Liver (tissue), 9 donors: Measurements from ENCODE around the gene NFIX. TPM values are rescaled to one million over a fixed set of nuclear protein-coding genes. Genes with fewer than 3 reads are reported as not detected.

ENCODE experiments used
- DNase-seq: peaks from one replicate; pipeline ENCODE4 v3.0.0-alpha.2; 2017; ENCODE audit warnings: low spot score
- H3K27ac ChIP-seq, 2 donors: one replicate each; pipeline ENCODE4 v1.7.0; 2013; ENCODE audit warnings: inconsistent platforms in 2 of 2, low read length in 2 of 2, control low read depth in 1 of 2, low read depth in 1 of 2, mild to moderate bottlenecking in 1 of 2
- H3K27me3 ChIP-seq, 4 donors: one replicate each; pipeline versions ENCODE4 v1.6.1 to v1.7.0; 2013; ENCODE audit warnings: low read length in 3 of 4, inconsistent platforms in 1 of 4, mild to moderate bottlenecking in 1 of 4, moderate library complexity in 1 of 4; ENCODE audit not compliant: control insufficient read depth in 4 of 4, insufficient read depth in 4 of 4
- H3K36me3 ChIP-seq, 4 donors: one replicate each; pipeline versions ENCODE4 v1.6.1 to v1.7.0; 2013; ENCODE audit warnings: low read length in 3 of 4, mild to moderate bottlenecking in 3 of 4, low read depth in 1 of 4, moderate library complexity in 1 of 4; ENCODE audit not compliant: control insufficient read depth in 4 of 4, insufficient read depth in 3 of 4
- H3K4me1 ChIP-seq, 4 donors: one replicate each; pipeline versions ENCODE4 v1.6.1 to v1.7.0; 2013; ENCODE audit warnings: low read length in 3 of 4, mild to moderate bottlenecking in 3 of 4, moderate library complexity in 1 of 4; ENCODE audit not compliant: control insufficient read depth in 4 of 4, insufficient read depth in 4 of 4
- H3K4me3 ChIP-seq, 3 donors: one replicate each; pipeline versions ENCODE4 v1.6.1 to v1.7.0; 2013; ENCODE audit warnings: low read length in 3 of 3, control low read depth in 1 of 3, low read depth in 1 of 3, mild to moderate bottlenecking in 1 of 3
- H3K9ac ChIP-seq, 2 donors: one replicate each; pipeline ENCODE4 v1.7.0; 2013; ENCODE audit warnings: low read length in 2 of 2, mild to moderate bottlenecking in 2 of 2, moderate library complexity in 2 of 2, control low read depth in 1 of 2, low read depth in 1 of 2
- H3K9me3 ChIP-seq, 4 donors: one replicate each; pipeline versions ENCODE4 v1.6.1 to v1.7.0; 2013; ENCODE audit warnings: low read length in 3 of 4; ENCODE audit not compliant: control insufficient read depth in 4 of 4
- FOXA1 ChIP-seq: IDR thresholded peaks from 2 replicates; pipeline ENCODE4 v1.6.1; 2016; ENCODE audit warnings: antibody characterized with exemption
- NR2F2 ChIP-seq: IDR thresholded peaks from 2 replicates; pipeline ENCODE4 v1.6.1; 2016; ENCODE audit warnings: antibody characterized with exemption
- RAD21 ChIP-seq, 2 donors: IDR thresholded peaks; 2 replicates each; pipeline ENCODE4 v1.6.1; 2016; ENCODE audit warnings: antibody characterized with exemption in 2 of 2, mild to moderate bottlenecking in 2 of 2
- SP1 ChIP-seq: IDR thresholded peaks from 2 replicates; pipeline ENCODE4 v1.6.1; 2018; ENCODE audit warnings: antibody characterized with exemption, mild to moderate bottlenecking
- WGBS: extraction: QIAGEN DNeasy Blood & Tissue Kit; methylation state at CpG from one replicate; pipeline ENCODE4 v1.1.7; 2013; 5-methylcytosine and 5-hydroxymethylcytosine counted together
- polyA plus RNA-seq, 2 donors: library from polyadenylated mRNA; stranded (reverse) in 1 of 2; unstranded in 1 of 2; fragments of 200-250 nt in 1 of 2; fragments of >200 nt in 1 of 2; fragmentation: Nextera tagmentation in 1 of 2; extraction: Ambion mirVana in 1 of 2; gene quantifications; one replicate each; pipeline versions ENCODE4 v1.2.1 to v1.2.3, GENCODE V29; 2013 to 2015
- total RNA-seq, 2 donors: library from RNA; depleted of rRNA; stranded (reverse); fragments of >200 nt; gene quantifications; one replicate each; pipeline ENCODE4 v1.2.3, GENCODE V29; 2014
- TF ChIP-seq, protein P1 (sequence below): IDR thresholded peaks from 2 replicates; pipeline ENCODE4 v1.6.1; 2016; ENCODE audit warnings: antibody characterized with exemption
- TF ChIP-seq, protein P2 (sequence below): fragments of 150-350 bp; IDR thresholded peaks from 2 replicates; pipeline ENCODE4 v1.5.1; 2017; ENCODE audit warnings: improper control_type of control experiment, low read depth, low read length; ENCODE audit not compliant: missing input control
- donor health status: healthy.
- donor health status: healthy.
- donor health status: healthy.
- donor health status: healthy.
- donor health status: healthy.

Gene NFIX
- total and polyA plus RNA-seq, 4 donors: 3.3 to 18.4 (median 12.6) TPM

DNA sequence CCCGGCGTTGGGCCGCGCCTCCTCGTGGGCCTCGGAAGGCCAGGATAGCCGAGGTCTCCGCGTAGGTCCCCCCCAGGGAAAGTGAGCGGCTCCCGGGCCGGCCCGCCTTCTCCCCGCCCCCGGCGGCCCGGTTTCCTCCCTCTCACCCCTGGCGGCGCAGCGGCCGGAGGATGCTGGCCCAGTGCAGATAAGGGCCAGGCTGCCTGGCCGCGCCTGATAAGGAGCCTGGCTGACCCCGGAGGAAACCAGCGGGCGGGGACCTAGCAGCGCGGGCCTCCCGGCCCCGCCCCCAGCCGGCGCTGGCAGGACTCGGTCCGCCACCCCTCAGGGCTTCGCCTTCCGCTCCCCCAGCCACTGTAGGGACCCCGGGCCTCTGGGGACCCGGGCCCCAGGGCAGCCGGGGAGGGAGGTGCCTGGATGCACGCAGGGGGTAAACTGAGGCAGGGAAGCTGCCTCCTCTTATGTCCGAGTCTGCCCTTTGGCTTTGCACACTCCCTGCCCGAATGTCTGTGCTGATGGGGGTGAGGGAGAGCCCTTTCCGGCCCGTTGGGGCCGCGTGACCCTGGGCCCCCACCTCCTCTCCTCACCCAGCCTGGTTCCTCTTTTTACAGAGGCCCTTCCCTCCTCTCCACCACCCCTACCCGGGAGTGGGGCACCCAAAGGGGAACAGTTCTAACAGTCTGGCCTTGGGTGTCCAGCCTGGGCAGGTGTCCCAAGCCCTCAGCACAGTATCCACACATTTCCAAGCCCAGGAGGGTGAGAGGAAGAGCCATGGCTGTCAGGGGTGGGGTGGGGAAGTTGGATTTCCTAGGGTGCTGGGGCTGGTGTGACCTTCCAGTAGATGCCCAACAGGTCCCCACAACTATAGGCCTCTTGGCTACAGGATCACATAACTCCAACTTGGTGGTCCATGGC is 107.6 kb downstream of the NFIX start, which contains the start of gene LYL1:
TSS of gene LYL1 (minus strand) at position 193 of the 915 bp plus-strand sequence. CDS start 1,687 bp downstream, outside the sequence.
- no peaks in the 10 kb centered on the region for H3K27me3 ChIP-seq
- H3K27ac ChIP-seq: peak within 1 kb of the TSS; percentile 70 to 85
- peak within 1 kb of the TSS; percentile 22 for H3K9ac ChIP-seq
- H3K36me3 ChIP-seq: peaks cover 0 to 2% (median under 1%) of the 10 kb centered on the region in 4 donors
- peaks cover 5 to 26% (median 14%) of the 10 kb centered on the region in 4 donors for H3K4me1 ChIP-seq
- WGBS: 7% methylated on average over 47 of the region's 47 CpGs
- TF ChIP-seq, protein P1, sequence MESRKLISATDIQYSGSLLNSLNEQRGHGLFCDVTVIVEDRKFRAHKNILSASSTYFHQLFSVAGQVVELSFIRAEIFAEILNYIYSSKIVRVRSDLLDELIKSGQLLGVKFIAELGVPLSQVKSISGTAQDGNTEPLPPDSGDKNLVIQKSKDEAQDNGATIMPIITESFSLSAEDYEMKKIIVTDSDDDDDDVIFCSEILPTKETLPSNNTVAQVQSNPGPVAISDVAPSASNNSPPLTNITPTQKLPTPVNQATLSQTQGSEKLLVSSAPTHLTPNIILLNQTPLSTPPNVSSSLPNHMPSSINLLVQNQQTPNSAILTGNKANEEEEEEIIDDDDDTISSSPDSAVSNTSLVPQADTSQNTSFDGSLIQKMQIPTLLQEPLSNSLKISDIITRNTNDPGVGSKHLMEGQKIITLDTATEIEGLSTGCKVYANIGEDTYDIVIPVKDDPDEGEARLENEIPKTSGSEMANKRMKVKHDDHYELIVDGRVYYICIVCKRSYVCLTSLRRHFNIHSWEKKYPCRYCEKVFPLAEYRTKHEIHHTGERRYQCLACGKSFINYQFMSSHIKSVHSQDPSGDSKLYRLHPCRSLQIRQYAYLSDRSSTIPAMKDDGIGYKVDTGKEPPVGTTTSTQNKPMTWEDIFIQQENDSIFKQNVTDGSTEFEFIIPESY: no peak
- peak; percentile 90 for TF ChIP-seq NR2F2
- peak; percentile 93 for DNase-seq
- peak within 1 kb of the TSS in 2 of 3 donors; percentile 20 to 36 for H3K4me3 ChIP-seq
- no peaks in the 10 kb centered on the region for H3K9me3 ChIP-seq

DNA sequence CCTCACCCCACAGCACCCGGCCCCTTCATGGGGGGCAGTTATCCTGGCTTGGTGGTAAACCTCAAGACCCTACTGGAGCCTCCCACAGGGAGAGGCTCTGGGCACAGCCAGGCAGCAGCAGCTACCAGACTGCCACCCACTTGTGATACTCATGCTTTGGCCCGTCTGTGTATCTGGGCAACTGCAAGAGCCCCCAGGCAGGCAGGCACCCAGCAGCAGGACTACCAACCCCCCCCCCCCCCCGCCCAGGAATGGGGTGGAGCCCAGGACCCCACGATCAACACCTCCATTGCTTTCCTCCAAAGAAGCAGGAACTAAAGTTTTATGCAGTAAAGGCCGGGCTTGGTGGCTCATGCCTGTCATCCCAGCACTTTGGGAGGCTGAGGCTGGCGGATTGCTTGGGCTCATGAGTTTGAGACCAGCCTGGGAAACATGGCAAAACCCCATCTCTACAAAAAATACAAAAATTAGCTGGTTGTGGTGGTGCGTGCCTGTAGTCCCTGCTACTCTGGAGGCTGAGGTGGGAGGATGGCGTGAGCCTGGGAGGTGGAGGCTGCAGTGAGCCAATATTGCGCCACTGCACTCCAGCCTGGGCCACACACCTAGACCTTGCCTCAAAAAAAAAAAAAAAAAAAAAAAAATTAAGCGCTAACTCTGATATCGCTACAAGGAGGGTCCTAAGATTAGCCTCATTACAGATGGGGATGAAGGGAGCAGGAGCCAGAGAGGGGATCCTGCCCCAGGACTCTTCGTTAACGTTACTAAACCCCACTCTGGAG is 108.5 kb downstream of the NFIX start:
- H3K27me3 ChIP-seq: no peaks in the 10 kb centered on the region
- 79% methylated on average over 13 of the region's 13 CpGs for WGBS
- peak overlapping the region; percentile 70 to 85 for H3K27ac ChIP-seq
- H3K36me3 ChIP-seq: peaks cover 0 to 2% (median under 1%) of the 10 kb centered on the region in 4 donors
- H3K4me3 ChIP-seq: no peak overlapping the region
- H3K9me3 ChIP-seq: no peaks in the 10 kb centered on the region
- peak; percentile 64 for DNase-seq
- TF ChIP-seq SP1: no peak
- H3K9ac ChIP-seq: no peak overlapping the region
- H3K4me1 ChIP-seq: peaks cover 5 to 23% (median 10%) of the 10 kb centered on the region in 4 donors

DNA sequence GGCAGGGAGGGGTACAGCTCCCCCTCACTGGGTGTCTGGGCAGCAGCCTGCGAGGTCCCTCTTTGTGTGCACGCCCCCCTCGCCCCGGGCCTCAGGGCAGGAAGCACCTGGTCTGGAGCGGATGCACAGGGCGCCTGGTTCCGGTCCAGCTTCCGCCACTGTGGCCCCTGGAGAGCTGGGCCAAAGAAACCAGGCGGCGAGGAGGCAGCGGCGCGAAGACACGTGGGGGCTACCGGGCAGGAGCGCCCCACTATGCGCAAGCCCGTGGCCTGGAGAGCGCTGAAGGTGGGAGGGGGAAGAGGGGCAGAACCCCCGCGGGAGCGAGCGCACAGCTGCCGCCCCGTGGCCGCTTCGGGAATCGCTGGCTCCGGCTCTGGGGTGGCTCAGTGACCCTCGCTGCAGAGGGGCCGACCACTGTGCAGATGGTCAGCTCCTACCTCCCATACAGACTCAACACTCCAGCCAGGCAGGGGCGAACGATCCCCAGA is 109.1 kb downstream of the NFIX start:
- H3K9me3 ChIP-seq: no peaks in the 10 kb centered on the region
- H3K27me3 ChIP-seq: no peaks in the 10 kb centered on the region
- no peak overlapping the region for H3K4me3 ChIP-seq
- H3K36me3 ChIP-seq: peaks cover 0 to 5% (median 2%) of the 10 kb centered on the region in 4 donors
- TF ChIP-seq FOXA1 (no peak), NR2F2 (peak; percentile 96), RAD21 (IDR thresholded peaks at IDR 0.05) (peak in 1 of 2 donors; percentile 53)
- TF ChIP-seq, protein P2, sequence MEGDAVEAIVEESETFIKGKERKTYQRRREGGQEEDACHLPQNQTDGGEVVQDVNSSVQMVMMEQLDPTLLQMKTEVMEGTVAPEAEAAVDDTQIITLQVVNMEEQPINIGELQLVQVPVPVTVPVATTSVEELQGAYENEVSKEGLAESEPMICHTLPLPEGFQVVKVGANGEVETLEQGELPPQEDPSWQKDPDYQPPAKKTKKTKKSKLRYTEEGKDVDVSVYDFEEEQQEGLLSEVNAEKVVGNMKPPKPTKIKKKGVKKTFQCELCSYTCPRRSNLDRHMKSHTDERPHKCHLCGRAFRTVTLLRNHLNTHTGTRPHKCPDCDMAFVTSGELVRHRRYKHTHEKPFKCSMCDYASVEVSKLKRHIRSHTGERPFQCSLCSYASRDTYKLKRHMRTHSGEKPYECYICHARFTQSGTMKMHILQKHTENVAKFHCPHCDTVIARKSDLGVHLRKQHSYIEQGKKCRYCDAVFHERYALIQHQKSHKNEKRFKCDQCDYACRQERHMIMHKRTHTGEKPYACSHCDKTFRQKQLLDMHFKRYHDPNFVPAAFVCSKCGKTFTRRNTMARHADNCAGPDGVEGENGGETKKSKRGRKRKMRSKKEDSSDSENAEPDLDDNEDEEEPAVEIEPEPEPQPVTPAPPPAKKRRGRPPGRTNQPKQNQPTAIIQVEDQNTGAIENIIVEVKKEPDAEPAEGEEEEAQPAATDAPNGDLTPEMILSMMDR: peak; percentile 43
- H3K9ac ChIP-seq: no peak overlapping the region
- H3K27ac ChIP-seq: peak overlapping the region; percentile 59
- peaks cover 5 to 18% (median 7%) of the 10 kb centered on the region in 4 donors for H3K4me1 ChIP-seq
- WGBS: 65% methylated on average over 33 of the region's 33 CpGs
- peak; percentile 84 for DNase-seq
